ENCODE measurements around the gene ANO3.

The ANO3 gene

DNA sequence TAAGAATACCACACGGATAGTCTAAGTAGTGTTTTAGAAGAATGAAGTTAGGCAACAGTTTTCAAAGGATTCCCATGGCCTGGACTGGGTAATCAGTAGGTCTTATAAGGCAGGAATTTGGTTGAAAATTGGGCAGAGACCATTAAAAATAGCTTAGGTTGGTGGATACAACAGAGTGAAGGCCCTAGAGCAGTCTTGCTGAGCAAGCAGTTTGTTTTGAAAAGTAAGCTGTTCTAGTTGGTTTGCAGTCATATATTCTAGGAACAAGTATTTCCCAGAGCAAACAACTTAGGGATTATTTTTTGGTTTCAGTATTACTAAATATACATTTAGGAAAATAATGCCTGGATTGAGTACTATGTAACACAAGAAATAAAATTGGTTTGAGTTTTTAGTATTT, 175.3 kb downstream of the ANO3 start:
- DNase-seq: no peak

DNA sequence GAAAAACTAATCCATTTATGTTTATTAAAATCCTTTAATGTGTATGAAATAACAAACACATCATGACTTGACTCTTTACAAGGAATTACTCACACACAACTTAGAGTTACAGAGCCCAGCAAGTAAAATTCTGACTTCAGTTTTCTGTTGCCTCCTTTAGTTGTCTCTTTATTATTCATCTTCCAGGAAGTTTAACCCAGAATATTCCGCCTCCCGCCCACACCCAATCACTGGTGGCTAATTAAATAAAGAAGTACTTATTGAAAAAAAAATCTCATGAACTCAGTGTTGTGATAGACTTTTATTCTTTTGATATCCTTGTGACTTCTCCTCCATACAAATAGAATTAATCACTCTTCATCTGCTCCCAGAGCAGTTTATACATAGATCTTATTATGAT, 178.2 kb downstream of the ANO3 start:
- no peak for DNase-seq

DNA sequence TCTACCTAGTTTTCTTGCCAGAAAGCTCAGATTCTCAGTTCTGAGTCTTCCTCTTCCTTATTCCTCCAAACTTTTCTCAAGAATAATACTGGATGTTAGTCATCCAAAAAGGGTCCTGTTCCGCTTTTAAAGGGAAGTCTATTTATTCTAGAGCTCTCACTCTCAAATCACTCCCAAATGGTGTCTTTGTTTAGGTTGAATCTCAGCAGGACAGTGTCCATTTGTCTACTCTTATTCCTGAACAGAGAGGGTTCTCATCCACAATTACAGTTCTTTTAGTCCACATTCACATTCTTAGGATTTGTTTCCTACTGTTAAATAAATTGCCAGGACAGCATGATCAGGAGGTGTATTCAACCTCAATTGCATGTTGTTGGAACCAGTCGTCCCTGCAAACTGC, 178.8 kb downstream of the ANO3 start:
- DNase-seq: no peak

DNA sequence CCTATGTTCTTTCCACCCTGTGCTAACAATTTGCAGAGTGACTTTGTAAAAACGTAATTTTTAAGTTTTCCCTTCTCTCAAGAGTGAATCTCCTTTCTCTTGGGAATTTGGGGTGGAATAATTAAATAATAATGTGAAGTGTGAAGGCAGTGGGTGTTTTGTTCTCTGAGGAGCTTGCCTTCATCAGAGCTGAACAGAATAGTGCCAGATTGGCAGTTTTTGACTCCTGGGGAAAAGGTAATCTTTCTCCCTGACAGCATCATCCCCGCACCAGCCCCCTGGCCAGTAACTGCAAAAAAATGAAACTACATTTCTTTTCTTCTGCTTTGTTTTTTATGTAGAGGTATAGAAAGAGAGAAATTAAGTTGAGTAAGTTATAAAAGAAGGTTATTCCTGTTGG, 180.3 kb downstream of the ANO3 start:
- DNase-seq: no peak

DNA sequence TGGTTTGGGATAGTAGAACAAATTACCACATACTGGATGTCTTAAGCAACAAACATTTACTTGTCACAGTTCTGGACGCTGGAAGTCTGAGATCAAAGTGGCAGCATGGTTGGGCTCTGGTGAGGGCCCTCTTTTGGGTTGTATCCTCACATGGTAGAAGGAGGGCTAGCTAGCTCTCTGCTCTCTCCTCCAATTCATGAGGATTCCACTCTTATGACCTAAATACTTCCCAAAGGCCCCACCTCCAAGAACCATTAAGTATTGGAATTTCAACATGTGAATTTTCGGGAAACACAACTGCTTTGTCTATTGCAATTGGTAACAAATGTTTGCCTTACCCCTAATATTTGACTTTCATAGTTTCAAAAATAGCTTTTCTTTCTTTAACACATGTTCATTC, 187.5 kb downstream of the ANO3 start:
- no peak for DNase-seq

DNA sequence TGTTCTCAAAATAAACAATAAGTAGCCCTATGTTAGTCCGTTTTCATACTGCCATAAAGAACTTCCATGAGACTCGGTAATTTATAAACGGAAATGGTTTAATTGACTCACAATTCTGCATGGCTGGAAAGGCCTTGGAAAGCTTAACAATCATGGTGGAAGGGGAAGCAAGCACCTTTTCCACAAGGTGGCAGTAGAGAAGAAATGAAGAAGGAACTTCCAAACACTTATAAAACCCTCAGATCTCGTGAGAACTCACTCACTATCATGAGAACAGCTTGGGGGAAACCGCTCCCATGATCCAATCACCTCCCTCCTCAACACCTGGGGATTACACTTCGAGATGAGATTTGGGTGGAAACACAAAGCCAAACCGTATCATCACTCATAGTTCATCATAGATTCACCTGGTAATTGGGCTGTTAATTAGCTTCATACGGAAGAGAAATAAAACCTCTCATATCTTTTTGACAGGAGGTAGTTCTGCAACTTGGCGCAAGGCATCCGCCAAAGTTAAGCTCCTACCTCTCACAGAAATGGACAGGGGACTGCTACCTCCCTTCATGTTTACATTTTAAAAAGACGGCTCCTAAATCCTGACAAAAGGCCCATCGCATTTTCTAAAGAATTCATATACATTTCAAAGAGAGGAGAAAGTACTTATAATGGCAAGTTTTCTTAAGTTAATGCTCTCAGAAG, 191.1 kb downstream of the ANO3 start:
- DNase-seq: no peak

DNA sequence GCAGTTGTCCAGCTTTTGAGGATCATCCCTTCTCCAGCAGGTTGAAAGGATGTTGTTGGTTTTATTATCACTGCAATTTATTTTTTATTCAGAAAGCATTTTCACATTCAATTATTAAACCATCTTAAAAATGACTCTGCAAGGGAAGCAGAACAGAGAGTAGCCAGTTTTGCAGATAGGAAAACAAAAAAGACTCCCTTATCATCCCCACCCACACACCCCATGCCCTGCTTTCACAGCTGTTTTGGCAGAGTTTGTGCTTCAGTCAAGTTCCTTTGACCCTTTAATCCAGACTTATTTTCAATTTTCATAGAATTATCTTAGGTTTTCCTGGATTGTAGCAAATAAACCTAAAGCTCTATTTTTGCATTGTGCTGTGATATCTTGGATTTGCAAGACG, 195.8 kb downstream of the ANO3 start:
- DNase-seq: no peak

DNA sequence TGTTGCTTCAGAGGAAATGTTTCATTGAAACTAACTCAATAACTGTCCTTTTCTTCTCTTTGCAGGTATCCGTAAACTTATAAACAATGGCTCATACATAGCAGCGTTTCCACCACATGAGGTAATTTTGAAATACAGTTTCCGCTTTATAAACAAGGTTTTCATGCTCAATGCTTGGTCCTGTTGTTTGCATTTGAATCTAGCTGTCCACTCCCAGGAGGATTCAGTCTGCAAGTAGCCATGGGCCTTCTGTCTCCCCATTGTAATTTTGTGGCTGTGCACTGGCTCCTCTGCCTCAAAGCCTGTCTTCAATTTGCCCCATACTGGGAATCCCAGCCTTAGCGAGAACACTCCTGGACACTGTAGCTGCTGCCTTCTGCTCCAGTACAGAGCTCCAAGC, 205.4 kb downstream of the ANO3 start:
- no peak for DNase-seq

DNA sequence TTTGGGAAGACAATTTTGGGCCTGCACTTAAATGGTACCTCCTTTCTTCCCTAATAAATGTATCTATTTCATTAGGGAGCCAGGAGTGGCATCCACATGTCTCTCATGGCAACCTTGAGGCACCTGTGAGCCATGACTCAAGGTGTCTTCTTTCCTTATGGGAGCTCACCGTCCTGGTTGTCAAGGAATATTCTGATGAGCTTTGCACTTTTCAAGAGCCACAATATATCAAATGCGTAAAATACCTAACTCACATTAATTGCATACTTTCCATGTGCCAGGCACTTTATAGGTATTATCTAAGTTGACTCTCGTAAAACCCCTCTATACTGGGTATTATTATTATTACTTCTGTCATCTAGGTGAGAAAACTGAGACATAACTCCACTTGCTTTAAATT, 207.6 kb downstream of the ANO3 start:
- DNase-seq: no peak

DNA sequence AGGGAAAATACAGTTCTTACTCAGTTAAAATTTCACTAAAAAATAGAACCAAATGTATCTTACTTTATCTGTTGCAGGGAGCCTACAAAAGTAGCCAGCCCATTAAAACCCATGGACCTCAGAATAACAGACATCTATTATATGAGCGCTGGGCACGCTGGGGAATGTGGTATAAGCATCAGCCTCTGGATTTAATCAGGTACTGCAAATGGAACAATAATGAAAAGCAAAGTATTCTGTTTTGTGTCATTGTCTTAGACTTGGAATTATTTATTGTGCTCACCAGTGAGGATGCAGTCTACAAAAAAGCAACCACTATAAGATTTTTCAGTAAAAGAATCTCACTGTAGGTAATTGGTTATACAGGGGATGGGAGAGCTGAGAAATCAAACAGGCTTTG, 209.9 kb downstream of the ANO3 start:
- no peak for DNase-seq

DNA sequence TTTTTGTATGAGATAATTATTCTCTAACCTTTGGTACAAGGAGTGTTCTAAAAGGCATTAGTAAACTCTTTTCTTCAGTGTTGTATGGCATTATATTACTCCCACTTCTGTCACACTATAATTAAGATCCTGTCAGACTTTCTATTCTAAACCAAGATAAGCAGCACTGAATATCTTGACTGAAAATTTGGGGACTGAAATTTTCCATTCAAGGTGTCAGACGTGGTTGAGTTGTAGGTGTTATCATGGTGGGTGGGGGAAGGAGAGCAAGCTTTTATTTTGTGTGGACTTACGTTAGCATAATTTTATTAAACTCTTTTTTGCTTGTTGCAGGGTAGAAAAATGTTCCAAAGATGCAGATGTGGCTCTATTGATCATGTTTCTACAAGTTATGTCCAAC, 217.2 kb downstream of the ANO3 start:
- DNase-seq: no peak

DNA sequence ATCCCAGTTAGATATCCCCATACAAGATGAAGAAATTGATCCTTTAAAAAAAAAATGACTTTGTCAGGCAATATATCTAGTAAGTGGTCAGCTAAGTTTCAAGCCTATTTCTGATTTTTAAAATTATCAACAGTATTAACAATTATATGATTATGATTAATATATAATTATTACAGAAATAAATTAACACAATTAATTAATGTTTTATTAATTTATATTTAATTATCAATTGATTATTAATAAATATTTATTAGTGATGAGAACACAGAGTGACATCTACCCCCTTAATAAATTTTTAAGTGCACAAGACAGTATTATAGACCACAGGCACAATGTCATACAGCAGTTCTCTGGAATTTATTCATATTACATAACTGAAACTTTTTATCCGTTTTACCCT, 218.1 kb downstream of the ANO3 start:
- no peak for DNase-seq

DNA sequence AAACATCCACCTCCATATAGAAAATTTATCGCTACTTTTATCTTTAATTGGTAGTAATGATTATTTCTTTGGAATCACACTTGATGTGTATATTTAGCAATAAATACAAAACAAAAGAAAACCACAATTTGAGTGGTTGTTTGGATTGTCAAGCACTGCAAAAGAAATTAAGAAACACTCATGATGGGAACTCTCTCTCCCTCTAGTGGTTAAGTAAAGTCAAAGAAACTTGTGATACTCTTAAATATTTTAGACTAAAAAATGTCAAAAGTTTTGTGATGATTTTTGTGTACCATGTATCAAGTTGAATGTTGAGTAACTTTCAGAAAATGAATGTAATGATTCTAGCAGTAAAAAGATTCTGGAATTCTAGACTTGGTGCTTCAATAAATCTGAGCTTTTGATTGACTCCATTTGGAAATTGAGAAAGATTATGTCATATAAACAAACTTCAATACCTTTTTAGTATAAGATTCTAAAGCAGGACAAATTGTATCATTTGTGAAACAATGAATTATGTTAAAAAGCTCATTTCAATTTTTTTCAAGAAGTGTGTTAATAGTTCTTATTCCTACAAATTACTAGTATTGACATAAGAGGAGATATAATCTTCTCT, 219.4 kb downstream of the ANO3 start:
- DNase-seq: no peak

DNA sequence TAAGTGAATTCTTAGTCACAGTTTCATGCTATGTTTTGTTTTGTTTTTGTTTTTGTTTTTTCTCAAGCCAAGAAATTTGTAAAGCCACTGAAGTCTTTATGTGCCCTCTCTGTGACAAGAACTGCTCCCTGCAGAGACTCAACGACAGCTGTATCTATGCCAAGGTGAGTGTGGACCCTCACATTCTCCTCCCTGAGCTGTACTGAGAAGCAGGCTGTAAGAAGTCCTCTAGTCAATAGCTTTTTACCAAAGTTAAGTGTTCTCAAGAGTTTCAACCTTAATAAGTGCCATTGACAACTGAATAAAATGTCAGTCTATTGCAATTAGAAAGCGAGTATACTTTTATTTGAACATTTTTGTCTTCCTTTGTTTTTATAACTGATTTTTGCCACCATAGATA, 221.3 kb downstream of the ANO3 start:
- no peak for DNase-seq

DNA sequence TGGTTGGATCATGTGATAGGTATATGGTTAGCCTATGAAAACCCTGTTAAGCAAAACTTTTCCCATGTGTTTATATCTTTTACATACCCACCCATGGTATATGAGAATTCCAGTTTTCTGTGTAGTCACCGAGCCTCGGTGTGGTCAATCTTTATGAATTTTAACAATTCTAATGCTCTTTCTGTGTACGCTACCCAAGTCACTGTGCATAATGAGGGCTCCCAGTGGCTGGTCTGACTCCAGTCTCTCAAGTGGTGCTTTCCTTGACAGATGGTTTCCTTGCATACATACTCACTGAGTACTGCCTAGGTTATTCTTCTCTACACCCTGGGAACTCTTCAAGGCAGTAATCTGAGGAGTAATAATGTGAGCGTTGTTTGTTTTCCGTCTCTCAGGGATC, 222.5 kb downstream of the ANO3 start:
- DNase-seq: no peak

DNA sequence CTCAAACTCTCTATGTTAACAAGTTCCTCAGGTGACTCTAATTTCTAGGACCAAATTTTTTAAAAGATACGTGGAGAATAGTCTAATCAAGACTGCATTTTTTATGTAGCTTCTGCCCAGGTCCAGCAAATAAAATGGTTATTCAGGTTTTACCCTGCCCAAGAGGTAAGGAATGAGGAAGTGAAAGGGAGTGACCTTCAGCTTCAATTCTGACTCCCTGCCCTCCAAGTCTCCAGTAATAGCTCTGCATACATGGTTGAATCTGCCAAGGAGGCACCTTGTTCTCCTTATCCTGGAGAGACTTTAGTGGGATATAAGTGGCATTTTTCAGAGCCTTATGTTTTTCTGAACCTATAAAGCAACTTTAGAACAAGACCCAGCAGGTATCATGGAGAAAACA, 224.7 kb downstream of the ANO3 start:
- DNase-seq: no peak

DNA sequence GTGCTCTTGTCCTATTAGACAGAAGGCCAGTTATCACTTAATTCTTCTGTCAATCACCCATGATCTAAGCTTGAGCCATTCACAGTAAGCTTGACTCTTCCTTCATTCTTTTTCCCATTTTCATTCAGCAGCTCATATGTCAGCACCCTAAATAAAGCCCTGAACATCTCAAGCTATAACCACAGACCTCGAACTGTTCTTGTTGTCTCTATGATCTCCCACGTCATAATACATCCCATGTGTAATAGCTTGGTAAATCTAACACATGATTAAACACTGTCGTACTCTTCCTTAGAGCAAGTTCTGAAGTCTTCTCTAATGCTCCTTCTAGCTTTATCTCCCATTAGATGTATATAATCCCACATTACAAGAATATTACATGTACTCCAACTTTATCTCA, 225.7 kb downstream of the ANO3 start:
- DNase-seq: no peak

DNA sequence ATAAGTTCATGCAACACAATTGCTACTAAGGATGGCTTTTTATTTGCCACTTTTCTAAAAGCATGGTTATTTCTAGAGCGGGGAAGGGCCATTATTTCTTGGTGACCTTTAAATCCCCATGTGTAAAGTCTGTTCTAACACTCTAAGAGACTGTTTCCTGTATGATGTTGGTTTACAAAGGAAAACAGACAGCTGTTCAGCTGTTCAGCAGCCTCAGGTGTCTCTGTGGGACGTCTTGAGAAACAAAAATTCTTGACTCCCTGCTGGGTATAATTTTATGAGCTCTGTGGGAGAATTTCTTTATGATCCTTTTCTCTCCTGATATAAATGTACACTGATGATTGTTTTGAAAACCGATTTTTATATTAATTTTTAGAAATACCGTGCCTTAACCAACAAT, 226.3 kb downstream of the ANO3 start:
- no peak for DNase-seq

DNA sequence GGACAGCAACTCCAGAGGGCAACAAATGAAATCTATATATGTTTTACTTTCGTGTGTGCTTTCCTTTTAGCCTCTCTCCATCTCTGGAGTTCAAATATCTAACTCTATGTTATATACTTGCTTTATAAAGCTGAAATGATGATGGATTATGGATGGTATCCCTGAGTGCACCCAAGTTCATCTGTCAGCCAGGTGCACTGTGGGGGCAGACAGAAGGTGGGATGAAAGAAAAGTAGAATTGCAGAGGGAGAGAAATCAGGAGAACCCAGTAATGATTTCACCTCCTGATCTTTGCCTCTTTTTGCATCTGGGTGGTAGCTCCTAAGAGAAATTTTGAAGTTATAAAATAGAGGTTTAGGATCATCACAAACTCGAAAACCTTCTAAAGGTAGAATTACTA, 237.7 kb downstream of the ANO3 start:
- DNase-seq: no peak

DNA sequence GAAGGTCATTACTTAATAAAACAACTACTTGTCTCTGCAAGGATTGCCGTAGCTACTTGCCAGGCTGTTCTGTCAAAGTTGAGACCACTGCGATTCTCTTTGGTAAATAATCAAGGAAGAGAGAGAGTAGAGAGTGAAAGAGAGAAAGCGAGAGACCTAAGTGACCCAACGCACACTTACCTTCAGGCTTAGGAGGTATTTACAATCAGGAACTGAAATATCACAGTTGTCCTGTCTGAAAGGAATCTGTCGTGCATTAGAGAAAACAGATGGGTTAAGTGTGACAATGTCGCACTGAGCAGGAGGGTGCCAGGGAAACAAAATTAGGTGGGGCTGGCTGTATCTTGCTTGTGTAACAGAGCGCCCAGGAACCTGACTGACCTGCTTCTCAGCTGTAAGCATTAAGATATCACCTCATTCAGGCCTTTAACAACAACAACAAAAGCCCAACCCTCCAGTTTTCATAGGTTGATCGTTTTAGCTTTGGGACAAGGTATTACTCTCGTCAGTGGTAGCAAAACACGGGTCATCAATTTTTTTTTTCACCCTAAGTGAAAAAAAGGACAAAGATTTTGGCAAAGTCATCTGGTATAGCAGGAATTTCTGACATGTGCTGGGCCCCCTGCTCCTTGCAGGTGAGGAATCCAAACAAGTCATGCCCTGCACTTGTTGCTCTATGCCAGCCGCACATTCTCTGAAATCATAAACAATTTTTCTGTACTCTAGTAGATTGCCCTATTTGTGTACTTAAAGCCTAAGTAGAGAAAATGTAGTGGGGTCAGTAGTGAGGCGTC, 240.1 kb downstream of the ANO3 start, which contains the start of gene MUC15:
Gene MUC15 (minus strand): TSS at position 403 of the 794 bp plus-strand sequence. CDS start 5,169 bp downstream, outside the sequence.
- DNase-seq: no peak

DNA sequence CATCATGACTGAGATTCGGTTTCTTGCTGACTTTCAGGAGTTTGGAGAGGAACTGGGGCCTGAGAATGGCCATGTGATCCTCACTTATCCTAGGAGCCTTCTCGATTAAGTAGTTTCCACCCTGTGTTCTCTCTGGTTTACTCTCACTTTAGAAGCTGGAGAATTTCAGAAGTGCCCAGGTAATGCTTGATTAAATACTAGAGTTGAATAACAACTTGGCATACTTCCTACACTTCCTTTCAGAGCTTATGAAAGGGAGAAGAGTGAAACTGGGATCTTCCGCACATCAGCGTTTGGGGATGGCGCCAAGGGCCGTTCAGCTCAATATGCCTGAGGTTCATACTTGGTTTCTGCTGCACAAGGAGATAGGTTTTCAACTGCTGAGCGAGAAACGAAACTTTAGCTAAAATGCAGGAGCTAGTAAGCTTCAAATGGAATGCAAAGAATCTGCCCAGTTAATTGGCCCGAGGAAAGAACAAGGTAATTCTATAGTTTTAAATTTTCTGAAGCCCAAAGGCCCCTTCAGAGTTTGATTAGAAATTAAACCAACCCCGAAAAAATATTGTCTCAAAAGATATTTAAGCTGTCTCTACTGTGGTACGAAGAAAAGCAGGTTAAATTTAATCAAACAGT, 241.0 kb downstream of the ANO3 start:
- no peak for DNase-seq

DNA sequence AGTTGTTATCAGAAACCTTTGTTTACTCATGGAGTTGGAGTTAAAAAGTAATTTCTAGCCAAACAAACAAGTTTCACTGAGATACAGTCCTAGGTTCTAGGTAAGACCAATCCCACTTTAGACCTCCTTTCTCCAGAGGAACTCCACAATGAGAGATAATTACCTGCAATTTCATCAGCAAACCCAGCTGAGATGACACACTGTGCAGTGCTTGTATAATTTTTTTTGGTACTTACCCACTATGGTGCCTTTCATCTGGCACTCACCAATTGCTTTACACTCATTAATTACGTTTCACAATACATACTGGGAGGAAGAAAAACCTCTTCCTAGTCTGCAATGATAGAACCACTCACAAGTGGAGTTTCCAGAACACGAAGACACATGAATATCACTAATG, 242.0 kb downstream of the ANO3 start:
- no peak for DNase-seq

DNA sequence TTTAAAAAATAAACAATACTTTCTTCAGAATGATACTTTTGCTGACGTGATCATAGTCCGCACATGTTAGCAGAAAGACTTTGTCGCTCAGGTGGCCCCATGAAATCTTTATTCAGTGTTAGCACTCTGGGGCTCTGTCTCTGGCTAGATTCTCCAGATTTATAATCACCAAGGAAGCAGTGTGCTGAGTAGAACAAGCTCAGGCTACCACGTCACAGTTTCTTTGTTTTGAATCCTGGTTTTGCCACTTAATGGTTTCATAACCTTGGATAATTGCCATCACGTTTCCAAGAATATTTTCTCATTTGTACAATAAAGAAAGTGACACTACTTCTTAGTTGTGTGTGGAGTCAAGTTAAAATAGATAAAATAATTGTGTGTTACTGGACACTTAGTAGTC, 244.0 kb downstream of the ANO3 start:
- no peak for DNase-seq
